Prostate gland (tissue), 2 donors: ENCODE data around the gene ENOSF1. TPM values are rescaled to one million over a fixed set of nuclear protein-coding genes. Genes with fewer than 3 reads are reported as not detected.
A peak's percentile ranks its signal among the peaks of the same experiment; 100 is the strongest.

ENCODE experiments used
- DNase-seq: peaks from one replicate; pipeline ENCODE4 v3.0.0-alpha.2; 2019; ENCODE audit warnings: low spot score
- H3K27ac ChIP-seq, 2 donors: fragments of 200-600 bp; sonication (generic); 2 replicates each; pipeline ENCODE4 v1.5.1; 2017 to 2019
- H3K27me3 ChIP-seq: fragments of 200-600 bp; sonication (generic); replicated peaks from 2 replicates; pipeline ENCODE4 v1.5.1; 2019; ENCODE audit not compliant: insufficient read depth
- H3K36me3 ChIP-seq, 2 donors: fragments of 200-600 bp; sonication (generic); 1 replicate in 1 of 2; 2 replicates in 1 of 2; pipeline versions ENCODE4 v1.5.1 to v1.8.1; 2017 to 2019
- H3K4me1 ChIP-seq: fragments of 200-600 bp; sonication (generic); replicated peaks from 2 replicates; pipeline ENCODE4 v1.5.1; 2019
- H3K4me3 ChIP-seq, 2 donors: fragments of 200-600 bp; sonication (generic); 2 replicates each; pipeline ENCODE4 v1.5.1; 2017 to 2019
- H3K9me3 ChIP-seq: fragments of 200-600 bp; sonication (generic); 2 replicates; pipeline ENCODE4 v1.5.1; 2017
- CTCF ChIP-seq, 4 experiments: fragments of 200-600 bp in 2 of 4; fragments of 450-650 bp in 2 of 4; sonication (generic) in 2 of 4; IDR thresholded peaks; 1 replicate in 3 of 4; 2 replicates in 1 of 4; pipeline ENCODE4 v1.5.1; 2016 to 2019; ENCODE audit warnings: antibody characterized with exemption in 4 of 4, mild to moderate bottlenecking in 2 of 4, moderate library complexity in 2 of 4
- POLR2A ChIP-seq: fragments of 450-650 bp; IDR thresholded peaks from one replicate; pipeline ENCODE4 v1.6.1; 2016; ENCODE audit warnings: antibody characterized with exemption, mild to moderate bottlenecking
- POLR2AphosphoS5 ChIP-seq: sonication (generic); formaldehyde crosslinking; IDR thresholded peaks from one replicate; pipeline ENCODE4 v1.6.1; 2017; ENCODE audit warnings: antibody characterized with exemption
- WGBS: methylation state at CpG from one replicate; pipeline ENCODE4 v1.1.5; 2018; 5-methylcytosine and 5-hydroxymethylcytosine counted together
- intact Hi-C: fragments of 100-400 bp; cut with DNase I; formaldehyde crosslinking; loops from one replicate; pipeline ENCODE4 v1.14.2; 2022
- total RNA-seq, 2 donors: library from RNA; depleted of rRNA; stranded (reverse); fragments of >200 nt; gene quantifications; one replicate each; pipeline ENCODE4 v1.1.0, GENCODE V29; 2016

Gene ENOSF1
- total RNA-seq, 2 donors from 2014 or later, result 84.8 to 114 TPM

GRCh38 chr18:658001-658946 is 54.2 kb downstream of the ENOSF1 start:
- intact Hi-C loops, result loop anchor here (5.0 kb wide), 1 partner anchor 54 kb away; the partner anchor contains the start of gene ENOSF1
- no peaks in the 10 kb centered on the region for H3K9me3 ChIP-seq
- no peaks in the 10 kb centered on the region for H3K36me3 ChIP-seq
- TF ChIP-seq POLR2A (peak; percentile 60), POLR2AphosphoS5 (peak; percentile 31), CTCF (IDR thresholded peaks at IDR 0.05) (no peak)
- no peaks in the 10 kb centered on the region for H3K4me1 ChIP-seq
- 3% methylated on average over 58 of the region's 72 CpGs for WGBS
- peak overlapping the region; percentile 27 to 64 for H3K27ac ChIP-seq
- H3K27me3 ChIP-seq, result no peaks in the 10 kb centered on the region
- peak; percentile 82 for DNase-seq
- H3K4me3 ChIP-seq, result peak overlapping the region; percentile 55 to 59

- peak; percentile 17 for DNase-seq
- intact Hi-C loops, result loop anchor here (5.0 kb wide), 1 partner anchor 55 kb away; the partner anchor contains the start of gene ENOSF1
- TF ChIP-seq POLR2AphosphoS5, result no peak
- TF ChIP-seq CTCF (IDR thresholded peaks at IDR 0.05), result no peak
- no peak for TF ChIP-seq POLR2A
- Histone ChIP-seq H3K9me3 (no peaks in the 10 kb centered on the region), H3K27me3 (no peaks in the 10 kb centered on the region), H3K4me1 (no peaks in the 10 kb centered on the region), H3K27ac (peak within 1 kb of the TSS; percentile 27 to 64), H3K4me3 (peak within 1 kb of the TSS; percentile 55 to 59), H3K36me3 (no peaks in the 10 kb centered on the region)
- under 1% methylated on average over 41 of the region's 79 CpGs for WGBS
Observed at GRCh38 chr18:657311-658000, 55.0 kb downstream of the ENOSF1 start, which contains the start of gene TYMS. Gene TYMS, plus strand, starts transcription at chr18:657653. Its CDS starts 90 bp downstream, at chr18:657743.

GRCh38 chr18:655445-655844 is 57.0 kb downstream of the ENOSF1 start:
- Histone ChIP-seq H3K9me3 (no peaks in the 10 kb centered on the region), H3K27ac (no peak overlapping the region), H3K36me3 (no peaks in the 10 kb centered on the region), H3K4me1 (no peaks in the 10 kb centered on the region), H3K27me3 (no peaks in the 10 kb centered on the region), H3K4me3 (no peak overlapping the region)
- DNase-seq, result no peak
- whole genome bisulfite sequencing, result 87% methylated on average over 6 of the region's 6 CpGs
- no peak for TF ChIP-seq CTCF (IDR thresholded peaks at IDR 0.05)
- TF ChIP-seq POLR2A, result no peak
- TF ChIP-seq POLR2AphosphoS5, result no peak
- intact Hi-C loops, result loop anchor here (5.0 kb wide), 1 partner anchor 57 kb away; the partner anchor contains the start of gene ENOSF1

GRCh38 chr18:654601-655000 is 57.8 kb downstream of the ENOSF1 start:
- H3K4me1 ChIP-seq, result no peaks in the 10 kb centered on the region
- intact Hi-C loops, result no loop called here
- WGBS, result 98% methylated on average over 4 of the region's 4 CpGs
- no peaks in the 10 kb centered on the region for H3K27me3 ChIP-seq
- H3K9me3 ChIP-seq, result no peaks in the 10 kb centered on the region
- H3K4me3 ChIP-seq, result no peak overlapping the region
- DNase-seq, result no peak
- H3K36me3 ChIP-seq, result no peaks in the 10 kb centered on the region
- TF ChIP-seq CTCF (IDR thresholded peaks at IDR 0.05) (no peak), POLR2AphosphoS5 (no peak), POLR2A (no peak)
- H3K27ac ChIP-seq, result no peak overlapping the region
